Thoracic aorta (tissue), 2 donors: ENCODE measurements around the gene ENTPD1. TPM values are rescaled to one million over a fixed set of nuclear protein-coding genes. Genes with fewer than 3 reads are reported as not detected.

ENCODE experiments used
- ATAC-seq: fragments of 150-250 bp; one replicate; pipeline ENCODE4 v1.8.0; 2017; ENCODE audit warnings: low read depth; ENCODE audit not compliant: insufficient number of reproducible peaks, low FRiP score
- DNase-seq: peaks from one replicate; pipeline ENCODE4 v3.0.0-alpha.2; 2020; ENCODE audit warnings: low spot score
- H3K27ac ChIP-seq, 2 donors: fragments of 200-600 bp; sonication (generic); 1 replicate in 1 of 2; 2 replicates in 1 of 2; pipeline ENCODE4 v1.5.1; 2016; ENCODE audit warnings: mild to moderate bottlenecking in 2 of 2, moderate library complexity in 2 of 2
- H3K27me3 ChIP-seq: fragments of 200-600 bp; sonication (generic); replicated peaks from 2 replicates; pipeline ENCODE4 v1.6.0; 2016; ENCODE audit warnings: mild to moderate bottlenecking; ENCODE audit not compliant: insufficient read depth
- H3K36me3 ChIP-seq: fragments of 200-600 bp; sonication (generic); one replicate; pipeline ENCODE4 v1.5.1; 2016
- H3K4me1 ChIP-seq, 2 donors: fragments of 200-600 bp; sonication (generic); 1 replicate in 1 of 2; 2 replicates in 1 of 2; pipeline versions ENCODE4 v1.5.1 to v1.6.0; 2016; ENCODE audit warnings: low read depth in 2 of 2, mild to moderate bottlenecking in 1 of 2; ENCODE audit not compliant: control insufficient read depth in 1 of 2
- H3K4me3 ChIP-seq: fragments of 200-600 bp; sonication (generic); 2 replicates; pipeline ENCODE4 v1.5.1; 2016; ENCODE audit warnings: mild to moderate bottlenecking
- H3K9me3 ChIP-seq: fragments of 200-600 bp; sonication (generic); 2 replicates; pipeline ENCODE4 v1.5.1; 2016
- total RNA-seq, 2 donors: library from RNA; depleted of rRNA; stranded (reverse); fragments of >200 nt; gene quantifications; one replicate each; pipeline versions ENCODE4 v1.1.0 to v1.2.3, GENCODE V29; 2016
- TF ChIP-seq, protein P1 (sequence below): fragments of 200-600 bp; sonication (generic); IDR thresholded peaks from one replicate; pipeline ENCODE4 v1.5.1; 2019; ENCODE audit warnings: antibody characterized with exemption

ENTPD1 gene
- total RNA-seq, 2 donors from 2014 or later: 32.1 to 63.6 TPM

DNA sequence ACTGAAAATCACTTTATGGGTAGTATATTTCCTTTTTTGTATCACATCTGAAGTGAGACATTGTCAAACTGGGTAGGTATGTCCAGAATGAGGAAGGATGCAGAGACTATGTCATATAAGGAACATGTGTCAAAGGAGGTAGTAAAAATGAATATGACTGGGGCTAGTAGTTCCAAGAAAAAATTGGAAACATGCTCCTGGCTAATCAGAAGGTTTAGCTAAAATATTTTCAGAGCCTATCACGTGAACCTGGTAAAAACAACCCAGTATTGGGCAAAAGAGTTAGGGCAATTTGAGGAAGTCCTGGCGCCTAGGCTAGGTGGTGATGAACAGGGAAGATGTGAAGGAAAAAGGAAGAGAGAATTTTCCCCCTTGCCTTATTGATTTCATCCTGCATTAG is 26.4 kb downstream of the ENTPD1 start:
- H3K9me3 ChIP-seq: no peaks in the 10 kb centered on the region
- DNase-seq (no peak), ATAC-seq (no peak)
- no peaks in the 10 kb centered on the region for H3K36me3 ChIP-seq
- peak overlapping the region; percentile 8 to 58 for H3K27ac ChIP-seq
- peaks cover 27 to 54% of the 10 kb centered on the region in 2 donors for H3K4me1 ChIP-seq
- TF ChIP-seq, protein P1, sequence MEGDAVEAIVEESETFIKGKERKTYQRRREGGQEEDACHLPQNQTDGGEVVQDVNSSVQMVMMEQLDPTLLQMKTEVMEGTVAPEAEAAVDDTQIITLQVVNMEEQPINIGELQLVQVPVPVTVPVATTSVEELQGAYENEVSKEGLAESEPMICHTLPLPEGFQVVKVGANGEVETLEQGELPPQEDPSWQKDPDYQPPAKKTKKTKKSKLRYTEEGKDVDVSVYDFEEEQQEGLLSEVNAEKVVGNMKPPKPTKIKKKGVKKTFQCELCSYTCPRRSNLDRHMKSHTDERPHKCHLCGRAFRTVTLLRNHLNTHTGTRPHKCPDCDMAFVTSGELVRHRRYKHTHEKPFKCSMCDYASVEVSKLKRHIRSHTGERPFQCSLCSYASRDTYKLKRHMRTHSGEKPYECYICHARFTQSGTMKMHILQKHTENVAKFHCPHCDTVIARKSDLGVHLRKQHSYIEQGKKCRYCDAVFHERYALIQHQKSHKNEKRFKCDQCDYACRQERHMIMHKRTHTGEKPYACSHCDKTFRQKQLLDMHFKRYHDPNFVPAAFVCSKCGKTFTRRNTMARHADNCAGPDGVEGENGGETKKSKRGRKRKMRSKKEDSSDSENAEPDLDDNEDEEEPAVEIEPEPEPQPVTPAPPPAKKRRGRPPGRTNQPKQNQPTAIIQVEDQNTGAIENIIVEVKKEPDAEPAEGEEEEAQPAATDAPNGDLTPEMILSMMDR: no peak
- H3K4me3 ChIP-seq: no peak overlapping the region
- H3K27me3 ChIP-seq: no peaks in the 10 kb centered on the region

DNA sequence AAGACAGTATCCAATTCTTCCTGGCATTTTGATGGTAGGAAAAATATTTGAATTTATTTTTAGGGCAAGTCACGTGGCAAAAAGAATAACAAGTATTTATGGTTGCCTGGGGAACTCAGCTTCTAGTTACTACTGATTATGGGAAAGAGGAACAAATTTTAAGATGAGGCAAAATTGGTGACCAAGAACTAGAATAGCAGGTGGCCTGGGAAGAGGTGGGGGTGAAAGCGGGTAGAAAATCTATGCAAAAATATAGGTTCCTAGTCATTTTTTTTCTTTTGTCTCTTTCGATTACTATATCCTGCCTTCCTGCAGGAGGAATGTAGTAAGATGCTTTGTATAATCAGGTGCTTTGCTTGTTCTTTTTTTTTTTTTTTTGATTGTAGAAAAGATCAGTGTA is 27.8 kb downstream of the ENTPD1 start:
- Histone ChIP-seq H3K27me3 (no peaks in the 10 kb centered on the region), H3K27ac (peak overlapping the region in 1 of 2 donors; percentile 58), H3K9me3 (no peaks in the 10 kb centered on the region), H3K4me3 (no peak overlapping the region), H3K4me1 (peaks cover 30 to 59% of the 10 kb centered on the region in 2 donors), H3K36me3 (no peaks in the 10 kb centered on the region)
- DNase-seq: no peak
- TF ChIP-seq, protein P1: no peak
- ATAC-seq: no peak

DNA sequence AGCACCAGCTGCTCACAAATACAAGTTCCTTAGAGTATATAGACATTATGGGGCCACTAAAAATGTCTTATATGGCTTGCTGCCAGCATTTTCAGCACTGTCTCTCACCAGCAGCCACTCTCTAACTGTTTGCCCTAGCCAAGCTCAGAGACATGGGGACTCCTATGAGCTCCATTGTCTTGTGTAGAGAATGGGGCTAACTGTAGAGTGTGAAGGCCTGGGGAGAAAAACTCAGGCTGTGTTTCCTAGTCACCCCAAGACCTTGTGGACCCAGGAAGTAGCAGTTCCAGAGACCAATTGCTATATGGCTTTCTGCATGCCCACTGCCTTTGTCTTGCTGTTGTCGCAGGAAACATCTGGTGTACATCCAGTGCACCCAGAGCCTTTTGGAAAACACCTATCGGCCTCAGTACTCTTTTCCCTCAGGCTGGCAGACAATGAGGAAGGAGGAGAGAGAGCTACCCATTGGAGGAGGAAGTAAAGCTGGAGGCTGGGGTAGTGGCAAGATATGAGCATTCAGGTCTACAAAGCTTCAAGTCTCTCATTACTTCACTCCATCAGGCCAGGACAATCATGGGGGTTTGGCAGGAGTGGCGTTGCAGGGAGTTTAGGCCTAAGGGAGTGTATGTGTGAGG is 28.4 kb downstream of the ENTPD1 start:
- H3K36me3 ChIP-seq: no peaks in the 10 kb centered on the region
- H3K27me3 ChIP-seq: no peaks in the 10 kb centered on the region
- no peak for ATAC-seq
- TF ChIP-seq, protein P1: no peak
- H3K4me3 ChIP-seq: no peak overlapping the region
- no peak for DNase-seq
- peak overlapping the region; percentile 58 to 67 for H3K27ac ChIP-seq
- H3K9me3 ChIP-seq: no peaks in the 10 kb centered on the region
- peaks cover 32 to 65% of the 10 kb centered on the region in 2 donors for H3K4me1 ChIP-seq

DNA sequence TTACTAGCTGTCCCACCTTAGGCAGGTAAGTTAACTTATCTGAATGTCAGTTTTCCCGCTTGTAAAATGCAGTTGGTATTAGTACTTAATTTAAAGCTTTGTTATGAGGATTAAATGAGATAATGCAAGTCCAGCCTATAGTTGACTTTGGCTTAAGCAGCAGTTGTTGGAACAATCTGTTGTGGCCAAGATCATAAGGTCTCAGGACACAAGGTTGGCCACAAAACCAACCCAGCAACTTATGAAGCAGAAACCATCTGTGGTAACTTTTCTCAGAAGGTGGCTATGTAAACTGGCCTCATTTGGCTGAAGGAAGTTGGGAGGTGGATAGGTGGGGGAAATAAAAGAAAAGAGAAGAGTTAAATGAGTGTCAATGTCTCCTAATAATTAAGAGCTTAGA is 29.4 kb downstream of the ENTPD1 start:
- DNase-seq (no peak), ATAC-seq (no peak)
- Histone ChIP-seq H3K4me1 (peaks cover 32 to 65% of the 10 kb centered on the region in 2 donors), H3K27ac (no peak overlapping the region), H3K4me3 (no peak overlapping the region), H3K27me3 (no peaks in the 10 kb centered on the region), H3K36me3 (no peaks in the 10 kb centered on the region), H3K9me3 (no peaks in the 10 kb centered on the region)
- TF ChIP-seq, protein P1: no peak

DNA sequence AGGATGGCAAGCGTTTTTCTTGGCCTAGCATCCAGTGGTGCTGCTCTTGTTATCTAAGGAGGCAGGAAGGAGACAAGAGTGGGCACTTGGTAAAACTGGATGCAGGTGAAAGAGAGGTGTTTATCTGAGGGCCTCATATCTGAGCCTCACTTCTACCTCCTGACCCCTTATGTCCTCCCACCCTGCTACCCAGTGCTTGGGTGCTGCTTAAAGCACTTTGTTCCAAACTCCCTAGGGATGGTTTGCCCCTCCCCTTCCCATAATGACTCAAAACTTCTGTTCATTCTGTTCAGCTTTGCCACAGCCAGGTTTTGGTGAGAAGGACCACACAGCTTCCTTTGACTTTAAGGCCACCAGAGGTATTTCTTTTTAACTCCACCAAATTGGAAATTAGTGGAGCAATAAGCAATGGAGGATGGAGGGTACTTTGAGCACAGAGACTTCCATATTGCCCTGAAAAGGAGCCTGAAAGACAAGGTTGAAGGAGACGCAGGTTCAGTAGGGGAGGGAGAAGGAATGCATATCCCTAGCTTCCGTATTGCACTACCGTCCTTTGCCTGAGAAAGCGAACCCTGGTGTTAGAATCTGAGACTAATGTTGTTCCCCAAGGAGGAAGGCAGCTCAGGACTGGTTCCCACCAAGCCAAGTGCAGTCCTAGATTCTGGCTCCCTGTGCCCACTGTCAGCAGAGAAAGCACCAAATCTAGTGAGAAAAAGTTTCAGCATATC is 30.1 kb downstream of the ENTPD1 start:
- Histone ChIP-seq H3K4me1 (peaks cover 32 to 65% of the 10 kb centered on the region in 2 donors), H3K36me3 (no peaks in the 10 kb centered on the region), H3K9me3 (no peaks in the 10 kb centered on the region), H3K27ac (no peak overlapping the region), H3K4me3 (no peak overlapping the region), H3K27me3 (no peaks in the 10 kb centered on the region)
- DNase-seq (no peak), ATAC-seq (no peak)
- TF ChIP-seq, protein P1: no peak
